Activated naive CD4-positive, alpha-beta T cell treated with anti-CD3 and anti-CD28 coated beads, Interleukin-2, amount 50 U/mL, for 24 hours (primary cell): Measurements from ENCODE around the gene DCK.
A peak's percentile ranks its signal among the peaks of the same experiment; 100 is the strongest.

Source experiments
- H3K27ac Mint-ChIP-seq: one replicate; pipeline ENCODE4 v1.8.0; 2021; ENCODE audit warnings: mild to moderate bottlenecking, mixed read lengths
- H3K27me3 Mint-ChIP-seq: one replicate; pipeline ENCODE4 v1.8.0; 2021; ENCODE audit warnings: mixed read lengths
- H3K36me3 Mint-ChIP-seq: one replicate; pipeline ENCODE4 v1.8.0; 2021; ENCODE audit warnings: mixed read lengths
- H3K4me1 Mint-ChIP-seq: one replicate; pipeline ENCODE4 v1.8.0; 2021; ENCODE audit warnings: mixed read lengths
- H3K4me3 Mint-ChIP-seq: one replicate; pipeline ENCODE4 v1.8.0; 2021; ENCODE audit warnings: mild to moderate bottlenecking, mixed read lengths
- H3K9me3 Mint-ChIP-seq: one replicate; pipeline ENCODE4 v1.8.0; 2021; ENCODE audit warnings: mixed read lengths

Gene DCK

DNA sequence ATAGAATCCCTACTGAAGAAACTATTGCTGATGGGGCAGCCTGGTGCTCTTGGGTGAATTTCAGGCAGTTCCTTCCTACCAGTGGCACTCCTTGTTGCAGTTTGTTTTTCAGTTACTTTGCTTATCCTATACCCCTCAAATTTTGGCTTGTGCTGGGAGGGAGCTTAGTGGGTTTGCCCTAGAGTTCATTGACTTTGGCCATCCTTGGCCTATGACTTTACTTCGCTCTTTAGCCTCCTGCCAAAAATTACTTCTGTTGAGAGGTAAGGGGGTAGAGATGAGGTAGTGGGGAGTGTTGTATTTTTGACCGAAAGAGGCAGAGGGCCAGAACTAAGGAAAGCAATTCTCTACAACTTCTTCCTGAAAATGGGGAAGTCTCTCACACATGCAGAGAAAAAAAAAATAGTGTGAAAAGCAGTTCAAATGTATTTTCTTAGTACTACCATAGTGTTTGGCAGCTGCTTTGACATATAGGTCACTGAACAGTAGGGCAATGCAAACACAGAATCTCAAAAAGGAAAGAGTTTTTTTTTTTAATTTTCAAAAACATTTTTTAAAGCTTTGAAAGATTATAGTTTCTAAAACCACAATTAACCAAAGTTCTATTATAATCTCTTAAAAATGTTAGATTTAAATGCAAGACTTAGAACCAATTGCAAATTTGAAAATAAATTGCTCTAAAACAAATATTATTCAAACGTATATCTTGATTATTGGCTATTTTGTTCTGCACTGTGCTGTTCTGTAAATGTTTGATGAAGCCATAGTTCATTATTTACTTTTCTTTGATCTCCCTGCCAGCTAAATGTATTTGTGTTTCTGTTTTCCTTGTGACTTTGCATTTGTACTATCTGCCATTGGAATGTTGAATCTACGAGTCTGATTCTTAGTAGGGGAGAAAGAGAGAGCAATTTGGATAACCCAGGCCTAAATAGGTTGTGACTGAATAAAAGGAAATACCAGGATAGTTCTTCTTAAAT, 73.6 kb downstream of the DCK start:
- H3K36me3 Mint-ChIP-seq = no peaks in the 10 kb centered on the region
- no peaks in the 10 kb centered on the region for H3K27me3 Mint-ChIP-seq
- no peaks in the 10 kb centered on the region for H3K9me3 Mint-ChIP-seq
- H3K4me3 Mint-ChIP-seq = no peak overlapping the region
- H3K27ac Mint-ChIP-seq = no peak overlapping the region
- H3K4me1 Mint-ChIP-seq = no peaks in the 10 kb centered on the region

DNA sequence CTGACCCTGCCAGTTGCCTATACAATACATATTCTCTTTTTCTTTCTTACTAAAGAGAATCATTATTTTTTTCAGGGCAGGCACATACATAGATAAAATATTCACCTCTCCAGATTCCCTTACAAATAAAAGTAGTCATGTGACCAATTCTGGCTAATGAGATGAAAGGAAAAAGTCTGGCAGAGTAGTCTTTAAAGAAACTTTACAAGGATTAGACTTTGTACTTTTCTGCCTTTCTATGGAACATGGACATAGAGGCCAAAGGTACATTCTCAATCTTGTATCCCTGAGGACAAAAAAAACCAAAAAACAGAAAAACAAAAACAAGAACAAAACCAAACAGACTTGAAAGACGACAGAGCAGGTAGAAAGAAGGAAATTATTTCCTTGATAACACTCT, 75.6 kb downstream of the DCK start:
- H3K36me3 Mint-ChIP-seq = no peaks in the 10 kb centered on the region
- H3K9me3 Mint-ChIP-seq = no peaks in the 10 kb centered on the region
- no peak overlapping the region for H3K4me3 Mint-ChIP-seq
- H3K4me1 Mint-ChIP-seq = no peaks in the 10 kb centered on the region
- peaks cover 6% of the 10 kb centered on the region for H3K27me3 Mint-ChIP-seq
- H3K27ac Mint-ChIP-seq = no peak overlapping the region

DNA sequence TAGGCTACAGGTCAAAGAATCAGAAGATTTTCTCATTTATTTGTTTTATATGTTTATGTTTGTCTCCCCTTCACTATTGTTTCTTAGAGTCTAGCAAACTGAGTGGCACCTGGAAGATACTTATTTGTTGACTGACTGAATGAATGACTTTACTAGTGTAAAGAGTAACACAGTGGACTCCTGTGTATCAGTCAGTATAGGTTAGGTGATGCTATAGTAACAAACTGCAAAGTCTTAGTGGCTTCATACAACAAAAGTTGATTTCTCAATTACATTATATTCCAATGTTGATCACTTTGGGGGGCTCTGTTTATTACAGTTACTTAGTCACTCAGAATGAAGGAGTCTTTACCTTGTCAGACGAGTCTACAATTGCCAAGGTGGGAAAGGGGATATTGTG, 76.6 kb downstream of the DCK start:
- Mint-ChIP-seq H3K9me3 (no peaks in the 10 kb centered on the region), H3K36me3 (no peaks in the 10 kb centered on the region), H3K27me3 (peaks cover 10% of the 10 kb centered on the region), H3K4me1 (no peaks in the 10 kb centered on the region), H3K4me3 (no peak overlapping the region), H3K27ac (no peak overlapping the region)

DNA sequence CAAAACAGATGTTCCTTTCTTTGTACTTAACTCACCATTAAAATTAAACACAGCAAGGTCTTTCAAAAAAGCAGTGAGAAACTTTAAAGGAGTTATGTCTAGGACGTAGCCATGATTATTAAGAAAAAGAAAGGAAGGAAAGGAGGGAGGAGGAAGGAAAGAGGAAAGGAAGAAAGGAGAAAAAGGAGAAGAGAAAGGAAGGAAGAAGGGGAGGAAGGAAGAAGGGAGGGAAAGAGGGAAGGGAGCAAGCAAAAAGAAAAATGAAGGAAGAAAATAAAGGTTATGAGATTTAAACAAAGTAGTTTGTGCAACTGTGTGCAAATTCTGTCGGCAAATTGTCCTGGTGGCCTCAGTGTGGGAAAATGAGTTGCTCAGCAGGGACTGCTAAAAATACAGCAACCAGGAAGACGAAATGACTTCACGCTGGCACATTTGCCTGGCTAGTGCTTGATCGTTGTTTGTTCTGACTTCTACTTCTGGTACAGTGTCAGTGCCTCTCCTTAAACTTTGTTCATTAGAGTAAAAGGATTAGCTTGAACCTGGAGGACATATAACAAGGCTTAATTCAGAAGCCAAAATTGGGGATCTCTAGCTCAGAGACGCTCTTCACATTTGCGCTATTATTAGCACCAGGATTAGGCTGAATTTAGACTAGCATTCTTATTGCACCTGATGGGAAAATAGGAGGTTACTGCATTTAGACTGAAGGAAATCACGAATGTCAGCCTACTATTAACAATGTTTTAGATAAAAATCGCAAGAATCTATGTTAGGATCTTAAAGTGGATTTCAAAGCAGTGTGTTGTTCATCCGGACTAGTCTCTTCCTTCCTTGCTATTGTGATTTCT, 81.2 kb downstream of the DCK start:
- H3K27me3 Mint-ChIP-seq = peaks cover 16% of the 10 kb centered on the region
- H3K27ac Mint-ChIP-seq = peak overlapping the region; percentile 46
- H3K36me3 Mint-ChIP-seq = no peaks in the 10 kb centered on the region
- H3K9me3 Mint-ChIP-seq = no peaks in the 10 kb centered on the region
- H3K4me1 Mint-ChIP-seq = no peaks in the 10 kb centered on the region
- no peak overlapping the region for H3K4me3 Mint-ChIP-seq
